Mesenchymal stem cell (in vitro differentiated cells and primary cell): ENCODE results near the gene AKT3.

ENCODE experiments used
- DNase-seq: peaks from one replicate; pipeline ENCODE4 v3.0.0-alpha.2; 2013
- H2AFZ ChIP-seq: one replicate; pipeline ENCODE4 v1.6.1; 2013; ENCODE audit warnings: low read depth, mild to moderate bottlenecking, control low read depth, inconsistent platforms, low read length, moderate library complexity
- H2AK5ac ChIP-seq: 2 replicates; pipeline ENCODE4 v1.6.1; 2013; ENCODE audit warnings: low read length, moderate library complexity, mild to moderate bottlenecking, inconsistent platforms; ENCODE audit not compliant: severe bottlenecking
- H2BK120ac ChIP-seq: one replicate; pipeline ENCODE4 v1.6.1; 2013; ENCODE audit warnings: low read depth, mild to moderate bottlenecking, inconsistent platforms, low read length, moderate library complexity
- H2BK12ac ChIP-seq, 2 experiments: one replicate each; pipeline ENCODE4 v1.6.1; 2013; ENCODE audit warnings: inconsistent platforms in 2 of 2, low read length in 2 of 2, mild to moderate bottlenecking in 2 of 2, moderate library complexity in 2 of 2, control low read depth in 1 of 2
- H2BK15ac ChIP-seq: one replicate; pipeline ENCODE4 v1.6.1; 2013; ENCODE audit warnings: mild to moderate bottlenecking, low read depth, inconsistent platforms; ENCODE audit not compliant: poor library complexity, severe bottlenecking
- H2BK5ac ChIP-seq: 2 replicates; pipeline ENCODE4 v1.6.1; 2013; ENCODE audit warnings: low read depth, mild to moderate bottlenecking, low read length, control low read depth, inconsistent platforms; ENCODE audit not compliant: poor library complexity, severe bottlenecking
- H3K14ac ChIP-seq, 2 experiments: one replicate each; pipeline ENCODE4 v1.6.1; 2013; ENCODE audit warnings: inconsistent platforms in 2 of 2, low read length in 2 of 2, control low read depth in 1 of 2, mild to moderate bottlenecking in 1 of 2, moderate library complexity in 1 of 2
- H3K18ac ChIP-seq, 2 experiments: one replicate each; pipeline ENCODE4 v1.6.1; 2013; ENCODE audit warnings: inconsistent platforms in 2 of 2, low read length in 2 of 2, control low read depth in 1 of 2, low read depth in 1 of 2, mild to moderate bottlenecking in 1 of 2
- H3K23ac ChIP-seq, 2 experiments: one replicate each; pipeline ENCODE4 v1.6.1; 2013; ENCODE audit warnings: inconsistent platforms in 2 of 2, low read length in 2 of 2, mild to moderate bottlenecking in 2 of 2, moderate library complexity in 2 of 2, control low read depth in 1 of 2
- H3K27ac ChIP-seq: 2 replicates; pipeline ENCODE4 v1.5.1; 2013; ENCODE audit warnings: mild to moderate bottlenecking, moderate library complexity, low read length, control low read depth, inconsistent platforms; ENCODE audit not compliant: poor library complexity, severe bottlenecking
- H3K27me3 ChIP-seq, 2 experiments: 2 replicates each; pipeline versions ENCODE4 v1.6.1 to v1.7.0; 2013; ENCODE audit warnings: low read length in 2 of 2, mild to moderate bottlenecking in 2 of 2, moderate library complexity in 2 of 2, control low read depth in 1 of 2, inconsistent platforms in 1 of 2; ENCODE audit not compliant: control insufficient read depth in 1 of 2, insufficient read depth in 1 of 2
- H3K36me3 ChIP-seq, 2 experiments: 2 replicates each; pipeline versions ENCODE4 v1.6.1 to v1.7.0; 2013; ENCODE audit warnings: low read length in 2 of 2, control low read depth in 1 of 2, inconsistent platforms in 1 of 2, low read depth in 1 of 2, mild to moderate bottlenecking in 1 of 2; ENCODE audit not compliant: insufficient read depth in 2 of 2, control insufficient read depth in 1 of 2
- H3K4ac ChIP-seq, 2 experiments: one replicate each; pipeline ENCODE4 v1.6.1; 2013; ENCODE audit warnings: inconsistent platforms in 2 of 2, low read length in 2 of 2, mild to moderate bottlenecking in 2 of 2, moderate library complexity in 2 of 2, control low read depth in 1 of 2, low read depth in 1 of 2
- H3K4me1 ChIP-seq: 2 replicates; pipeline ENCODE4 v1.6.1; 2013; ENCODE audit warnings: low read depth, low read length, control low read depth; ENCODE audit not compliant: control insufficient read depth, insufficient read depth
- H3K4me2 ChIP-seq: 2 replicates; pipeline ENCODE4 v1.6.1; 2013; ENCODE audit warnings: low read length, mild to moderate bottlenecking, inconsistent platforms; ENCODE audit not compliant: poor library complexity, severe bottlenecking
- H3K4me3 ChIP-seq, 2 experiments: 2 replicates each; pipeline versions ENCODE4 v1.5.1 to v1.7.0; 2013; ENCODE audit warnings: low read length in 2 of 2, mild to moderate bottlenecking in 2 of 2, control low read depth in 1 of 2, low read depth in 1 of 2; ENCODE audit not compliant: insufficient read depth in 1 of 2
- H3K79me1 ChIP-seq: replicated peaks from 2 replicates; pipeline ENCODE4 v1.6.1; 2013; ENCODE audit warnings: mild to moderate bottlenecking, control low read depth, low read length, inconsistent platforms; ENCODE audit not compliant: poor library complexity, severe bottlenecking
- H3K9ac ChIP-seq: 2 replicates; pipeline ENCODE4 v1.7.0; 2013; ENCODE audit warnings: mild to moderate bottlenecking, low read length, moderate library complexity
- H3K9me3 ChIP-seq: 2 replicates; pipeline ENCODE4 v1.7.0; 2013; ENCODE audit warnings: mild to moderate bottlenecking, low read length; ENCODE audit not compliant: control insufficient read depth
- H4K8ac ChIP-seq: one replicate; pipeline ENCODE4 v1.6.1; 2013; ENCODE audit warnings: inconsistent platforms, mild to moderate bottlenecking, low read length, moderate library complexity
- H4K91ac ChIP-seq: one replicate; pipeline ENCODE4 v1.6.1; 2013; ENCODE audit warnings: mild to moderate bottlenecking, low read length, inconsistent platforms
- WGBS: methylation state at CpG from one replicate; pipeline ENCODE4 v1.1.7; 2013; ENCODE audit warnings: mixed read lengths; 5-methylcytosine and 5-hydroxymethylcytosine counted together

The AKT3 gene

DNA sequence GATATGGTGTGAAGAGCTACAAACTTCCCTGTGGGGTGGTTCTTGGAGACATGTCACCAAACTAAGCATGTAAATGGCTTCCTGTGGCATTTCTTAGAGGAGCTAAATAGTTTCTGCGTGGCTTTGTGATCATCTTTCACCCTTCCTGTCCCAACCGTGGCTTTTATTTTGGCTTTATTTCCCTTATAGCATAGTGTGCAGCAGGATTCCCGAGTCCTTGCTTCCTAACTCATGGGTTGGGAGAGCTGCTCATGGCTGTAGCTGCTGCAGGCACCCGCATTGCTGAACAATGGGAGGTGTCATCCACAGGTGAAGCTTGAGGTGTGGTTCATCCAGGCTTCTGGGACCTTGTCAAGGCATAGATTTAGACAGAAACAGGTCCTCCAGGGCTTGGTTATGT is 402.2 kb downstream of the AKT3 start:
- 75% methylated on average over 4 of the region's 4 CpGs for WGBS
- no peaks in the 10 kb centered on the region for H3K4me1 ChIP-seq

DNA sequence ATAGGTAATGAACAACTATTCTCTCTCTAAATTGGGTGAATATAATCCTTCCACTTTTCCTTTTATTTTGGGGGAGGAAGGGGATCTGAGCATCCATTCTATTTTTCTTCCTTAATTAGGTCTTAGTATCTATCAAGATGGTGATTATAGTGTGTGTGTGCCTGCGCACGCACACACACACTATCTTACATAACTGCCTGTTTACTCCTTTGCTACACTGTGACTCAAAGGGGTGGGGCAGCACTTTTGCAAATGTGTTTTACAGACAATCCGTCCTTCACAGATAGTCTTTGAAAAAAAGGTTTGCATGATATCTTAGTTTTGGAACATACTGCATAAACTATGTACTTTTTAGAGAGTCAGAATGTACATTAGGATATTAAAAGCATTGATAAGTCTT is 402.7 kb downstream of the AKT3 start:
- no peaks in the 10 kb centered on the region for H3K27me3 ChIP-seq
- no peak overlapping the region for H2BK120ac ChIP-seq
- no peak overlapping the region for H3K4me2 ChIP-seq
- no peak overlapping the region for H3K18ac ChIP-seq
- H2AFZ ChIP-seq, result no peak overlapping the region
- H4K8ac ChIP-seq, result no peak overlapping the region
- no peak overlapping the region for H2BK15ac ChIP-seq
- H3K4me1 ChIP-seq, result no peaks in the 10 kb centered on the region
- peak; percentile 67 for DNase-seq
- H2AK5ac ChIP-seq, result no peak overlapping the region
- H3K14ac ChIP-seq, result no peak overlapping the region
- peaks cover 8% of the 10 kb centered on the region for H3K79me1 ChIP-seq
- no peak overlapping the region for H2BK12ac ChIP-seq
- H3K36me3 ChIP-seq, result peaks cover 3 to 49% of the 10 kb centered on the region in 2 experiments
- H3K9ac ChIP-seq, result no peak overlapping the region
- no peak overlapping the region for H3K23ac ChIP-seq
- no CpG with 5 or more reads among the region's 3 CpGs for WGBS
- no peak overlapping the region for H4K91ac ChIP-seq
- H3K4ac ChIP-seq, result no peak overlapping the region
- no peaks in the 10 kb centered on the region for H3K9me3 ChIP-seq
- H3K27ac ChIP-seq, result no peak overlapping the region
- H2BK5ac ChIP-seq, result no peak overlapping the region
- no peak overlapping the region for H3K4me3 ChIP-seq

More for the DNA sequence above, 402.2 kb downstream of the AKT3 start:
- Histone ChIP-seq H3K18ac (no peak overlapping the region), H3K14ac (peak overlapping the region in 1 of 2 experiments; percentile 87), H2AFZ (no peak overlapping the region), H2BK12ac (no peak overlapping the region), H3K4ac (no peak overlapping the region), H3K36me3 (peaks cover 3 to 53% of the 10 kb centered on the region in 2 experiments), H3K4me2 (no peak overlapping the region), H3K9ac (no peak overlapping the region), H3K4me3 (no peak overlapping the region), H4K91ac (no peak overlapping the region), H3K79me1 (peaks cover 8% of the 10 kb centered on the region), H3K9me3 (no peaks in the 10 kb centered on the region), H3K23ac (no peak overlapping the region), H4K8ac (no peak overlapping the region), H2AK5ac (no peak overlapping the region), H3K27me3 (no peaks in the 10 kb centered on the region), H2BK15ac (no peak overlapping the region), H2BK120ac (no peak overlapping the region), H2BK5ac (no peak overlapping the region), H3K27ac (no peak overlapping the region)
- no peak for DNase-seq

DNA sequence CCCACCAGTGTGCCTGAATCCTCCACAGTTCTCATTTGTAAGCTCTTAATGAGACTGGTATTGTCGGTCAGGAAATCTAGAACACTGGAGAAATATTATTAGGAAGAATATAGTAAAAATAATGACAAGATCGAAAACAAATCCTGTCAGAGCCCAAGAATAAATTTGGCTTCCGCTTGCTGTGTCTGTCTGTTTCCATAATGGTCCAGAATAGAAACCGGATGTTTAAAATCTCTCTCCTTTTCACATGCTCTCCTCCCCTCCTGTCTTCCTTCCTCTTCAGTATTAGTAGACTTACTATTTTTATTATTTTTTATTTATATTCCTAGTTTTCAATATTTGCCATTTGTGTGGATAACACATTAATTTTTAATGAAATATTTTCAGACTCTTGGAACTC is 406.5 kb downstream of the AKT3 start:
- no peak overlapping the region for H3K9ac ChIP-seq

DNA sequence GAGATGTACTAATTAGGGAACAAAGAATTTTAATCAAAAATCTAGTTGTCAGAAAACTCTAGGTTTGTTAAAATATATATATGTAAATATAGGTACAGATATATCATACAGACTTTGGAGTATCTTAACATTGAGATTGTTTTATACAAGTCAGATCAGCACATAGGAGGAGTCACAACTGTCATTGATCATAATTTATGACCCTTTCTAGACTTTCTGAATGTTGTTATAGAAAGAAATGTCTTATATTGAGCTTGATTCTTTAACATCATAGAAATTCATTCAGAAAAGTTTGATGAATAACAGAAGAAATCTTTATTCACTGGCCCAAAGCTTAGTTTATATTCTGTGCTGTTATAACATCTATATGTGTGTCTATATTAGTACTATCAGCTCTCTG is 408.4 kb downstream of the AKT3 start:
- Histone ChIP-seq H3K9me3 (no peaks in the 10 kb centered on the region), H2BK15ac (no peak overlapping the region), H2BK5ac (no peak overlapping the region), H3K18ac (no peak overlapping the region), H3K23ac (no peak overlapping the region), H4K91ac (no peak overlapping the region), H4K8ac (no peak overlapping the region), H2AK5ac (no peak overlapping the region), H2BK12ac (no peak overlapping the region), H3K4ac (no peak overlapping the region), H3K4me3 (no peak overlapping the region), H3K14ac (no peak overlapping the region), H3K36me3 (peaks cover 3 to 48% of the 10 kb centered on the region in 2 experiments), H2BK120ac (no peak overlapping the region), H3K79me1 (peaks cover 11% of the 10 kb centered on the region), H3K27ac (no peak overlapping the region), H3K4me2 (no peak overlapping the region), H3K27me3 (no peaks in the 10 kb centered on the region), H3K4me1 (peaks cover 4% of the 10 kb centered on the region), H3K9ac (no peak overlapping the region), H2AFZ (no peak overlapping the region)
- no peak for DNase-seq

More for the DNA sequence above, 406.5 kb downstream of the AKT3 start:
- no peaks in the 10 kb centered on the region for H3K27me3 ChIP-seq
- DNase-seq, result no peak
- H2BK15ac ChIP-seq, result no peak overlapping the region
- H3K14ac ChIP-seq, result no peak overlapping the region
- peaks cover 3 to 40% of the 10 kb centered on the region in 2 experiments for H3K36me3 ChIP-seq
- H3K27ac ChIP-seq, result no peak overlapping the region
- no peak overlapping the region for H2AK5ac ChIP-seq
- H3K4me2 ChIP-seq, result no peak overlapping the region
- no peak overlapping the region for H2BK5ac ChIP-seq
- H3K23ac ChIP-seq, result no peak overlapping the region
- no peak overlapping the region for H2BK12ac ChIP-seq
- no peak overlapping the region for H4K8ac ChIP-seq
- H3K18ac ChIP-seq, result no peak overlapping the region
- H3K9me3 ChIP-seq, result no peaks in the 10 kb centered on the region
- peaks cover 3% of the 10 kb centered on the region for H3K4me1 ChIP-seq
- 100% methylated on average over 4 of the region's 4 CpGs for WGBS
- peaks cover 15% of the 10 kb centered on the region for H3K79me1 ChIP-seq
- H3K4ac ChIP-seq, result no peak overlapping the region
- no peak overlapping the region for H3K4me3 ChIP-seq
- no peak overlapping the region for H2BK120ac ChIP-seq
- H4K91ac ChIP-seq, result no peak overlapping the region
- no peak overlapping the region for H2AFZ ChIP-seq
